Endometrial microvascular endothelial cells (primary cell): Measurements from ENCODE around the gene MS4A13. TPM values are rescaled to one million over a fixed set of nuclear protein-coding genes. Genes with fewer than 3 reads are reported as not detected.
"Not testable (repeated sequence)": the region's sequence is repeated elsewhere in the genome, so short reads cannot be mapped to it uniquely, and the experiment has no call there.

ENCODE experiments used
- in situ Hi-C: cut with HindIII; loops from 2 replicates; pipeline ENCODE4 v1.10.0; 2017; ENCODE audit warnings: low sequenced_read_pairs, low pct_unique_long_range_greater_than_20kb; ENCODE audit errors: inconsistent ontology term
- total RNA-seq: library from RNA; depleted of rRNA; stranded (reverse); fragments of >200 nt; gene quantifications from one replicate; pipeline ENCODE4 v1.2.3, GENCODE V29; 2015; ENCODE audit errors: inconsistent ontology term

The MS4A13 gene
- total RNA-seq, 1 donor from 2014 or later = not detected

GRCh38 chr11:60528465-60528864, 13.3 kb downstream of the MS4A13 start:
- in situ Hi-C loops = no loop called here

- in situ Hi-C loops = no loop called here
These were observed 13.7 kb downstream of the MS4A13 start for GRCh38 chr11:60528934-60529333.

GRCh38 chr11:60530454-60531100, 15.4 kb downstream of the MS4A13 start:
- in situ Hi-C loops = no loop called here

GRCh38 chr11:60532383-60532782, 17.2 kb downstream of the MS4A13 start:
- in situ Hi-C loops = not testable (repeated sequence)

- in situ Hi-C loops = not testable (repeated sequence)
These were observed 23.4 kb downstream of the MS4A13 start for GRCh38 chr11:60538627-60539026.

- in situ Hi-C loops = no loop called here
These were observed 28.9 kb downstream of the MS4A13 start for GRCh38 chr11:60544077-60544476.

GRCh38 chr11:60561254-60561653, 46.1 kb downstream of the MS4A13 start:
- in situ Hi-C loops = no loop called here

GRCh38 chr11:60563553-60564235, 48.5 kb downstream of the MS4A13 start:
- in situ Hi-C loops = no loop called here

- in situ Hi-C loops = no loop called here
These were observed 51.6 kb downstream of the MS4A13 start for GRCh38 chr11:60566776-60567175.

GRCh38 chr11:60570970-60571369, 55.8 kb downstream of the MS4A13 start:
- in situ Hi-C loops = no loop called here

GRCh38 chr11:60589611-60590010, 74.4 kb downstream of the MS4A13 start:
- in situ Hi-C loops = no loop called here

Other genes starting within 250 kb of the MS4A13 start
- gene MS4A4A, start 234.7 kb upstream of the MS4A13 start, total RNA-seq = not detected
- gene MS4A6E, start 188.1 kb upstream of the MS4A13 start, total RNA-seq = not detected
- not detected for gene MS4A7, start 136.9 kb upstream of the MS4A13 start, total RNA-seq
- gene MS4A14, start 118.9 kb upstream of the MS4A13 start, total RNA-seq = not detected
- not detected for gene MS4A5, start 85.8 kb upstream of the MS4A13 start, total RNA-seq
- not detected for gene MS4A1, start 59.5 kb upstream of the MS4A13 start, total RNA-seq
- not detected for gene MS4A12, start 22.6 kb upstream of the MS4A13 start, total RNA-seq
- gene MS4A8, start 184.2 kb downstream of the MS4A13 start, total RNA-seq = not detected
- gene MS4A18, start 209.3 kb downstream of the MS4A13 start, total RNA-seq = not detected
- not detected for gene MS4A15, start 241.5 kb downstream of the MS4A13 start, total RNA-seq